RWPE1 (cell line): ENCODE measurements around the gene SETBP1.
A peak's percentile ranks its signal among the peaks of the same experiment; 100 is the strongest.

Source experiments
- CTCF ChIA-PET: fragments of 350-600 bp; sonication (Branson Sonifier 250); formaldehyde crosslinking; extraction: SDS; loops from one replicate; lab custom pipeline; 2021; lab: Yijun Ruan, JAX
- POLR2A ChIA-PET: fragments of 400-600 bp; formaldehyde crosslinking; extraction: SDS; loops from one replicate; lab custom pipeline; 2020; ENCODE audit warnings: antibody characterized with exemption; ENCODE audit not compliant: low non-redundant PET; lab: Yijun Ruan, JAX
- DNase-seq: peaks from one replicate; pipeline ENCODE4 v3.0.0; 2012; ENCODE audit warnings: low spot score
- H3K27ac ChIP-seq: fragments of 450-650 bp; 2 replicates; pipeline ENCODE4 v1.5.1; 2017
- CTCF ChIP-seq: fragments of 450-650 bp; conservative IDR thresholded peaks from 2 replicates; pipeline ENCODE4 v1.5.1; 2017; ENCODE audit warnings: low read depth, mild to moderate bottlenecking

SETBP1 gene

GRCh38 chr18:44883671-44884070, 203.0 kb downstream of the SETBP1 start:
- CTCF ChIA-PET, result no interaction called here
- no peak for TF ChIP-seq CTCF
- POLR2A ChIA-PET, result no interaction called here
- DNase-seq, result no peak
- no peak overlapping the region for H3K27ac ChIP-seq

DNA sequence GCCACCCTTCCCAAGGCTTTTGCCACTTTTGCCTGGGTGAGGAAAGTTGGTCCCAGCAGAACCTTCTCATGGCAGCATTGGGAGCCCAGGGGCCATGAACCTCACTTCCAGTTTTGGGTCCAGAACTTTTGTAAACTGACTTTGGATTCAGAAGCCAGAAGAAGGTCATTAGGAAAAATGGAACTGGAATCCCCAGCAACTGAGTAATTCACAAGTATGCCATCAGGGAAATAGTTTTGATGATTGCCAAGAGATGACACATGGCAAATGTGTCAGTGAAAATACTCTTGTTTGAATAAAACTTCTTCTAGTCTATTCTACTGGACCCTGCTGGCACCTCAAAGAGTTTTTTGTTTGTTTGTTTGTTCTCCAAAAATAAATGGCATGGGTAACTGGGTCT, 203.7 kb downstream of the SETBP1 start:
- DNase-seq, result no peak
- ChIA-PET POLR2A (no interaction called here), CTCF (no interaction called here)
- no peak for TF ChIP-seq CTCF
- H3K27ac ChIP-seq, result no peak overlapping the region

DNA sequence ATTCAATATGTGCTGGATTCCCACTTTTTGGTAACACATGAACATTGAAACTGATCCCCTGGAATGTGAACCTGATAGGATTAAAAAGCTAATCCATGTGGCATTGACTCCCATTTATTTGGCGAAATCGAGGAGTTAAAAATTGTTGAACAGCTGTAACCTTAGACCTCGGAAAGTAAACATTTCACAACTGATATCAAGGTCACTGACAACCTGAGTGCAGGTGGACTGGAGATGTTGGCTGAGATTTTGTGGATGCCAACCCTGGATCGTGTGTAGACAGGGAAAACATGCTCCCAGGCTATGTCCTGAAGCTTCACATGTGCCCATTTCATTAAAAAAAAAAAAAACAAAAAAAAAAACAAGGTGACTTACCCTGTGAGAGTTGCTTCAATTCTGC, 204.8 kb downstream of the SETBP1 start:
- CTCF ChIA-PET, result no interaction called here
- TF ChIP-seq CTCF, result no peak
- POLR2A ChIA-PET, result no interaction called here
- no peak for DNase-seq
- H3K27ac ChIP-seq, result no peak overlapping the region

- ChIA-PET POLR2A (no interaction called here), CTCF (interaction anchor here (0.5 kb wide), 1 partner anchor 519 kb away, joined by 4 read pairs; no protein-coding TSS in a partner anchor)
- H3K27ac ChIP-seq, result no peak overlapping the region
- DNase-seq, result peak; percentile 36
- no peak for TF ChIP-seq CTCF
Observed at GRCh38 chr18:44887227-44887631, 206.5 kb downstream of the SETBP1 start.

- DNase-seq, result no peak
- no peak for TF ChIP-seq CTCF
- ChIA-PET POLR2A (no interaction called here), CTCF (no interaction called here)
- H3K27ac ChIP-seq, result no peak overlapping the region
Observed at GRCh38 chr18:44889111-44889510, 208.4 kb downstream of the SETBP1 start.

GRCh38 chr18:44893045-44893706, 212.5 kb downstream of the SETBP1 start:
- ChIA-PET CTCF (interaction anchor here (0.6 to 1.3 kb wide), 4 partner anchors 34 to 506 kb away, joined by 3 to 4 read pairs (median 3); no protein-coding TSS in a partner anchor), POLR2A (no interaction called here)
- no peak for TF ChIP-seq CTCF
- no peak for DNase-seq
- H3K27ac ChIP-seq, result no peak overlapping the region
